ENCODE results near the gene CD151.

Gene CD151

GRCh38 chr11:843086-843734 lies 10.5 kb downstream of the CD151 start:
- DNase-seq (ENCODE audit: low read depth in 2 of 2), result no peak

GRCh38 chr11:843818-844692 lies 11.3 kb downstream of the CD151 start:
- DNase-seq (ENCODE audit: low read depth in 2 of 2), result no peak

- DNase-seq (ENCODE audit: low read depth in 2 of 2), result no peak
Measured at GRCh38 chr11:844693-845644, 12.2 kb downstream of the CD151 start.

GRCh38 chr11:845872-846495 lies 13.2 kb downstream of the CD151 start:
- no peak for DNase-seq (ENCODE audit: low read depth in 2 of 2)

- DNase-seq (ENCODE audit: low read depth in 2 of 2), result no peak
Measured at GRCh38 chr11:846496-847098, 13.8 kb downstream of the CD151 start.

GRCh38 chr11:847876-848275 lies 15.1 kb downstream of the CD151 start:
- DNase-seq (ENCODE audit: low read depth in 2 of 2), result no peak

GRCh38 chr11:848380-848931 lies 15.7 kb downstream of the CD151 start:
- peak in 1 of 2 donors; percentile 51 for DNase-seq (ENCODE audit: low read depth in 2 of 2)

GRCh38 chr11:849104-849824 lies 16.5 kb downstream of the CD151 start:
- DNase-seq (ENCODE audit: low read depth in 2 of 2), result no peak

GRCh38 chr11:849951-850774 lies 17.4 kb downstream of the CD151 start:
- DNase-seq (ENCODE audit: low read depth in 2 of 2), result no peak

- no peak for DNase-seq (ENCODE audit: low read depth in 2 of 2)
Measured at GRCh38 chr11:850775-851763, 18.3 kb downstream of the CD151 start.

- no peak for DNase-seq (ENCODE audit: low read depth in 2 of 2)
Measured at GRCh38 chr11:852762-853161, 20.0 kb downstream of the CD151 start.

- no peak for DNase-seq (ENCODE audit: low read depth in 2 of 2)
Measured at GRCh38 chr11:853682-854448, 21.1 kb downstream of the CD151 start.

GRCh38 chr11:854601-855329 lies 22.0 kb downstream of the CD151 start:
- DNase-seq (ENCODE audit: low read depth in 2 of 2), result no peak

GRCh38 chr11:855330-855674 lies 22.6 kb downstream of the CD151 start:
- no peak for DNase-seq (ENCODE audit: low read depth in 2 of 2)

- DNase-seq (ENCODE audit: low read depth in 2 of 2), result no peak
Measured at GRCh38 chr11:855796-856195, 23.0 kb downstream of the CD151 start.

- DNase-seq (ENCODE audit: low read depth in 2 of 2), result no peak
Measured at GRCh38 chr11:856397-856796, 23.6 kb downstream of the CD151 start.

Measured in stimulated activated CD8-positive, alpha-beta memory T cell treated with anti-CD3 and anti-CD28 coated beads, Interleukin-7, amount 100 ng/mL, for 4 hours (primary cell).